T-helper 1 cell treated with Interleukin-12 subunit alpha and Interleukin-12 subunit beta and Interleukin-4 antibody, amounts not matched to agents 30 μg/mL and 1 μg/mL, for 36 hours (primary cell): Measurements from ENCODE around the gene DNTT.

Experiments used
- H3K27ac Mint-ChIP-seq: one replicate; pipeline ENCODE4 v1.8.0; 2021; ENCODE audit warnings: mild to moderate bottlenecking, mixed read lengths
- H3K27me3 Mint-ChIP-seq: one replicate; pipeline ENCODE4 v1.8.0; 2021; ENCODE audit warnings: low read depth, mixed read lengths
- H3K36me3 Mint-ChIP-seq: one replicate; pipeline ENCODE4 v1.8.0; 2021; ENCODE audit warnings: low read depth, mixed read lengths
- H3K4me1 Mint-ChIP-seq: one replicate; pipeline ENCODE4 v1.8.0; 2021; ENCODE audit warnings: low read depth, mixed read lengths
- H3K4me3 Mint-ChIP-seq: one replicate; pipeline ENCODE4 v1.8.0; 2021; ENCODE audit warnings: mild to moderate bottlenecking, moderate library complexity, mixed read lengths
- H3K9me3 Mint-ChIP-seq: one replicate; pipeline ENCODE4 v1.8.0; 2021; ENCODE audit warnings: mixed read lengths

Gene DNTT

GRCh38 chr10:96338279-96338925 lies 34.2 kb downstream of the DNTT start:
- no peaks in the 10 kb centered on the region for H3K36me3 Mint-ChIP-seq
- no peaks in the 10 kb centered on the region for H3K9me3 Mint-ChIP-seq
- H3K4me1 Mint-ChIP-seq = no peaks in the 10 kb centered on the region
- H3K27me3 Mint-ChIP-seq = peaks cover 17% of the 10 kb centered on the region
- no peak overlapping the region for H3K27ac Mint-ChIP-seq
- no peak overlapping the region for H3K4me3 Mint-ChIP-seq

- H3K4me3 Mint-ChIP-seq = no peak overlapping the region
- H3K9me3 Mint-ChIP-seq = no peaks in the 10 kb centered on the region
- H3K4me1 Mint-ChIP-seq = no peaks in the 10 kb centered on the region
- H3K36me3 Mint-ChIP-seq = no peaks in the 10 kb centered on the region
- H3K27ac Mint-ChIP-seq = no peak overlapping the region
- H3K27me3 Mint-ChIP-seq = peaks cover 13% of the 10 kb centered on the region
These were observed 35.1 kb downstream of the DNTT start for GRCh38 chr10:96339383-96339782.

- Mint-ChIP-seq H3K27me3 (peaks cover 13% of the 10 kb centered on the region), H3K36me3 (no peaks in the 10 kb centered on the region), H3K9me3 (no peaks in the 10 kb centered on the region), H3K27ac (no peak overlapping the region), H3K4me3 (no peak overlapping the region), H3K4me1 (no peaks in the 10 kb centered on the region)
These were observed 36.0 kb downstream of the DNTT start for GRCh38 chr10:96339956-96340904.

- Mint-ChIP-seq H3K27ac (no peak overlapping the region), H3K36me3 (no peaks in the 10 kb centered on the region), H3K4me3 (no peak overlapping the region), H3K4me1 (no peaks in the 10 kb centered on the region), H3K27me3 (peaks cover 11% of the 10 kb centered on the region), H3K9me3 (peaks cover 12% of the 10 kb centered on the region)
These were observed 37.3 kb downstream of the DNTT start for GRCh38 chr10:96341219-96342182.

GRCh38 chr10:96342402-96342801 lies 38.2 kb downstream of the DNTT start:
- Mint-ChIP-seq H3K9me3 (peaks cover 12% of the 10 kb centered on the region), H3K36me3 (no peaks in the 10 kb centered on the region), H3K27me3 (peaks cover 11% of the 10 kb centered on the region), H3K4me1 (no peaks in the 10 kb centered on the region), H3K27ac (no peak overlapping the region), H3K4me3 (no peak overlapping the region)

GRCh38 chr10:96344178-96344577 lies 39.9 kb downstream of the DNTT start:
- Mint-ChIP-seq H3K27me3 (peaks cover 5% of the 10 kb centered on the region), H3K36me3 (no peaks in the 10 kb centered on the region), H3K4me1 (no peaks in the 10 kb centered on the region)

GRCh38 chr10:96345222-96345621 lies 41.0 kb downstream of the DNTT start:
- H3K27me3 Mint-ChIP-seq = peaks cover 5% of the 10 kb centered on the region
- H3K4me1 Mint-ChIP-seq = no peaks in the 10 kb centered on the region
- H3K36me3 Mint-ChIP-seq = no peaks in the 10 kb centered on the region
- peaks cover 12% of the 10 kb centered on the region for H3K9me3 Mint-ChIP-seq
- H3K4me3 Mint-ChIP-seq = no peak overlapping the region
- H3K27ac Mint-ChIP-seq = no peak overlapping the region

More at GRCh38 chr10:96344178-96344577, 39.9 kb downstream of the DNTT start:
- Mint-ChIP-seq H3K27ac (no peak overlapping the region), H3K4me3 (no peak overlapping the region), H3K9me3 (peaks cover 12% of the 10 kb centered on the region)

- peaks cover 10% of the 10 kb centered on the region for H3K27me3 Mint-ChIP-seq
- peaks cover 12% of the 10 kb centered on the region for H3K9me3 Mint-ChIP-seq
- H3K36me3 Mint-ChIP-seq = no peaks in the 10 kb centered on the region
- H3K4me3 Mint-ChIP-seq = no peak overlapping the region
- H3K27ac Mint-ChIP-seq = no peak overlapping the region
- no peaks in the 10 kb centered on the region for H3K4me1 Mint-ChIP-seq
These were observed 42.1 kb downstream of the DNTT start for GRCh38 chr10:96346295-96346694.

GRCh38 chr10:96352027-96352426 lies 47.8 kb downstream of the DNTT start:
- Mint-ChIP-seq H3K4me1 (no peaks in the 10 kb centered on the region), H3K27me3 (peaks cover 24% of the 10 kb centered on the region), H3K9me3 (no peaks in the 10 kb centered on the region), H3K4me3 (no peak overlapping the region), H3K36me3 (no peaks in the 10 kb centered on the region), H3K27ac (no peak overlapping the region)

GRCh38 chr10:96352582-96352981 lies 48.3 kb downstream of the DNTT start:
- Mint-ChIP-seq H3K27ac (no peak overlapping the region), H3K27me3 (peaks cover 24% of the 10 kb centered on the region), H3K4me3 (no peak overlapping the region), H3K4me1 (no peaks in the 10 kb centered on the region), H3K36me3 (no peaks in the 10 kb centered on the region), H3K9me3 (no peaks in the 10 kb centered on the region)

GRCh38 chr10:96357038-96357620 lies 52.9 kb downstream of the DNTT start:
- H3K27me3 Mint-ChIP-seq = peaks cover 18% of the 10 kb centered on the region
- H3K4me1 Mint-ChIP-seq = no peaks in the 10 kb centered on the region
- no peak overlapping the region for H3K27ac Mint-ChIP-seq
- H3K4me3 Mint-ChIP-seq = no peak overlapping the region
- no peaks in the 10 kb centered on the region for H3K36me3 Mint-ChIP-seq
- H3K9me3 Mint-ChIP-seq = no peaks in the 10 kb centered on the region

GRCh38 chr10:96358851-96359540 lies 54.8 kb downstream of the DNTT start, which contains the start of gene OPALIN:
Gene OPALIN (minus strand): TSS chr10:96359002. CDS start chr10:96358896, 106 bp downstream.
- H3K36me3 Mint-ChIP-seq = no peaks in the 10 kb centered on the region
- no peak within 1 kb of the TSS for H3K4me3 Mint-ChIP-seq
- H3K4me1 Mint-ChIP-seq = no peaks in the 10 kb centered on the region
- H3K9me3 Mint-ChIP-seq = no peaks in the 10 kb centered on the region
- H3K27ac Mint-ChIP-seq = no peak within 1 kb of the TSS
- H3K27me3 Mint-ChIP-seq = peaks cover 11% of the 10 kb centered on the region

GRCh38 chr10:96359616-96360015 lies 55.4 kb downstream of the DNTT start:
- H3K9me3 Mint-ChIP-seq = no peaks in the 10 kb centered on the region
- H3K4me1 Mint-ChIP-seq = no peaks in the 10 kb centered on the region
- H3K27me3 Mint-ChIP-seq = peaks cover 10% of the 10 kb centered on the region
- no peaks in the 10 kb centered on the region for H3K36me3 Mint-ChIP-seq
- H3K4me3 Mint-ChIP-seq = no peak overlapping the region
- H3K27ac Mint-ChIP-seq = no peak overlapping the region
